CD4-positive, alpha-beta T cell (primary cell): ENCODE measurements around the gene MPP4. TPM values are rescaled to one million over a fixed set of nuclear protein-coding genes. Genes with fewer than 3 reads are reported as not detected.

Source experiments
- ATAC-seq: fragments of 200-7000 bp; cut with Tn5 transposase; one replicate; pipeline ENCODE4 v1.10.0; 2022; ENCODE audit warnings: mild to moderate bottlenecking; ENCODE audit not compliant: poor library complexity
- CTCF ChIA-PET: fragments of 350-600 bp; sonication (Branson Sonifier 250); formaldehyde crosslinking; loops from one replicate; lab custom pipeline; 2021; ENCODE audit warnings: antibody characterized with exemption, inconsistent platforms; lab: Charles Lee
- POLR2A ChIA-PET: fragments of 350-600 bp; sonication (Branson Sonifier 250); formaldehyde crosslinking; loops from one replicate; lab custom pipeline; 2021; ENCODE audit warnings: antibody characterized with exemption, inconsistent platforms; lab: Charles Lee
- DNase-seq, 14 experiments: peaks; one replicate each; pipeline ENCODE4 v3.0.0-alpha.2; 2013 to 2020; ENCODE audit warnings: mixed read lengths in 2 of 14
- H3K27ac ChIP-seq, 2 donors: one replicate each; pipeline versions ENCODE4 v1.5.1 to v1.7.0; 2013; ENCODE audit warnings: low read length in 2 of 2, low read depth in 1 of 2, mild to moderate bottlenecking in 1 of 2
- H3K27me3 ChIP-seq, 2 experiments: 1 replicate in 1 of 2; 2 replicates in 1 of 2; pipeline versions ENCODE4 v1.6.1 to v1.7.0; 2013; ENCODE audit warnings: low read length in 2 of 2, control low read depth in 1 of 2, mild to moderate bottlenecking in 1 of 2, moderate library complexity in 1 of 2; ENCODE audit not compliant: insufficient read depth in 2 of 2, control insufficient read depth in 1 of 2
- H3K36me3 ChIP-seq: one replicate; pipeline ENCODE4 v1.6.1; 2013; ENCODE audit warnings: low read length, control low read depth; ENCODE audit not compliant: insufficient read depth
- H3K4me1 ChIP-seq: one replicate; pipeline ENCODE4 v1.6.1; 2013; ENCODE audit warnings: low read length, control low read depth; ENCODE audit not compliant: insufficient read depth
- H3K4me3 ChIP-seq: one replicate; pipeline ENCODE4 v1.5.1; 2013; ENCODE audit warnings: mild to moderate bottlenecking, low read length, moderate library complexity
- H3K9me3 ChIP-seq, 2 experiments: 1 replicate in 1 of 2; 2 replicates in 1 of 2; pipeline versions ENCODE4 v1.6.1 to v1.7.0; 2013; ENCODE audit warnings: low read length in 2 of 2, mild to moderate bottlenecking in 2 of 2, control low read depth in 1 of 2, moderate library complexity in 1 of 2; ENCODE audit not compliant: control insufficient read depth in 1 of 2, insufficient read depth in 1 of 2
- H3K27ac Mint-ChIP-seq: one replicate; pipeline ENCODE4 v1.8.0; 2020; ENCODE audit warnings: mixed read lengths
- H3K27me3 Mint-ChIP-seq: one replicate; pipeline ENCODE4 v1.8.0; 2021; ENCODE audit warnings: mixed read lengths
- H3K36me3 Mint-ChIP-seq: one replicate; pipeline ENCODE4 v1.8.0; 2021; ENCODE audit warnings: low read depth, mixed read lengths
- H3K4me1 Mint-ChIP-seq: one replicate; pipeline ENCODE4 v1.8.0; 2021; ENCODE audit warnings: low read depth, mixed read lengths
- H3K4me3 Mint-ChIP-seq: one replicate; pipeline ENCODE4 v1.8.0; 2020; ENCODE audit warnings: mild to moderate bottlenecking, mixed read lengths
- H3K9me3 Mint-ChIP-seq: one replicate; pipeline ENCODE4 v1.8.0; 2020; ENCODE audit warnings: mixed read lengths
- intact Hi-C, 2 experiments: fragments of 100-400 bp; cut with DNase I in 1 of 2; cut with micrococcal nuclease in 1 of 2; formaldehyde crosslinking; loops; one replicate each; pipeline versions ENCODE4 v1.15.1 to v1.9.0; 2023 to 2025; cut with DNase I, micrococcal nuclease
- total RNA-seq, 174 experiments: library from RNA in 2 of 174; stranded (reverse) in 2 of 174; gene quantifications; one replicate each; pipeline ENCODE4 v1.2.3 and lab custom pipeline; 2021 to 2026
- TF ChIP-seq, protein P1 (sequence below): fragments of 200-600 bp; IDR thresholded peaks from one replicate; pipeline ENCODE4 v1.8.0; 2022; ENCODE audit warnings: antibody characterized with exemption, mild to moderate bottlenecking

The MPP4 gene
- total RNA-seq, 2 experiments from 2014 or later, result not detected

DNA sequence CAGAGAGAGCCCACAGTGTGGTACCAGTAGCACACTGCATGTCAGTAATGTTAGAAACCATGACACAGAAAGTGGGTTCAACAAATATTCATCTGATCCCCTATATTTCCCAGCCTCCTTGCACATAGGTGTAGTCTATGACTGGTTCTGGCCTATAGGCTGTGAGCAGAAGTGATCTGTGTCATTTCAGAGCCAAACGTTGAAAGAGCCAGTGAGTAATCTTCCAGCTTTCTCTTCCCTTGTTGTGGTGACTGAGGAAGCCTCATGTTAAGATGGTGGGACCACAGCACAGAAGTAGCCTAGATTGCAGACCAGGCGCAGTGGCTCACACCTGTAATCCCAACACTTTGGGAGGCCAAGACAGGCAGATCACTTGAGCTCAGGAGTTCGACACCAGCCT, 59.2 kb downstream of the MPP4 start:
- Mint-ChIP-seq H3K27me3 (no peaks in the 10 kb centered on the region), H3K36me3 (peaks cover 18% of the 10 kb centered on the region), H3K27ac (no peak overlapping the region), H3K4me3 (peak overlapping the region; percentile 22), H3K4me1 (peaks cover 10% of the 10 kb centered on the region), H3K9me3 (no peaks in the 10 kb centered on the region)
- ChIA-PET CTCF (no interaction called here), POLR2A (interaction anchor here (0.6 kb wide), 1 partner anchor 1318 kb away, joined by 3 read pairs; no protein-coding TSS in a partner anchor)
- Histone ChIP-seq H3K4me3 (no peak overlapping the region), H3K27ac (no peak overlapping the region), H3K36me3 (no peaks in the 10 kb centered on the region), H3K9me3 (no peaks in the 10 kb centered on the region), H3K27me3 (no peaks in the 10 kb centered on the region), H3K4me1 (peaks cover 9% of the 10 kb centered on the region)
- intact Hi-C loops, result loop anchor here in 1 of 2 experiments (10.0 kb wide), 1 partner anchor 834 kb away; no protein-coding TSS in a partner anchor
- ATAC-seq (no peak), DNase-seq (no peak)
- TF ChIP-seq, protein P1, sequence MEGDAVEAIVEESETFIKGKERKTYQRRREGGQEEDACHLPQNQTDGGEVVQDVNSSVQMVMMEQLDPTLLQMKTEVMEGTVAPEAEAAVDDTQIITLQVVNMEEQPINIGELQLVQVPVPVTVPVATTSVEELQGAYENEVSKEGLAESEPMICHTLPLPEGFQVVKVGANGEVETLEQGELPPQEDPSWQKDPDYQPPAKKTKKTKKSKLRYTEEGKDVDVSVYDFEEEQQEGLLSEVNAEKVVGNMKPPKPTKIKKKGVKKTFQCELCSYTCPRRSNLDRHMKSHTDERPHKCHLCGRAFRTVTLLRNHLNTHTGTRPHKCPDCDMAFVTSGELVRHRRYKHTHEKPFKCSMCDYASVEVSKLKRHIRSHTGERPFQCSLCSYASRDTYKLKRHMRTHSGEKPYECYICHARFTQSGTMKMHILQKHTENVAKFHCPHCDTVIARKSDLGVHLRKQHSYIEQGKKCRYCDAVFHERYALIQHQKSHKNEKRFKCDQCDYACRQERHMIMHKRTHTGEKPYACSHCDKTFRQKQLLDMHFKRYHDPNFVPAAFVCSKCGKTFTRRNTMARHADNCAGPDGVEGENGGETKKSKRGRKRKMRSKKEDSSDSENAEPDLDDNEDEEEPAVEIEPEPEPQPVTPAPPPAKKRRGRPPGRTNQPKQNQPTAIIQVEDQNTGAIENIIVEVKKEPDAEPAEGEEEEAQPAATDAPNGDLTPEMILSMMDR, result no peak

- peaks cover 24% of the 10 kb centered on the region for H3K36me3 Mint-ChIP-seq
- Histone ChIP-seq H3K4me1 (peaks cover 7% of the 10 kb centered on the region), H3K36me3 (no peaks in the 10 kb centered on the region), H3K27me3 (no peaks in the 10 kb centered on the region), H3K4me3 (no peak overlapping the region), H3K27ac (no peak overlapping the region), H3K9me3 (no peaks in the 10 kb centered on the region)
- ChIA-PET CTCF (interaction anchor here (0.6 kb wide), 1 partner anchor 74 kb away, joined by 3 read pairs; no protein-coding TSS in a partner anchor), POLR2A (no interaction called here)
- ATAC-seq, result no peak
- no peaks in the 10 kb centered on the region for H3K9me3 Mint-ChIP-seq
- peaks cover 10% of the 10 kb centered on the region for H3K4me1 Mint-ChIP-seq
- H3K27me3 Mint-ChIP-seq, result no peaks in the 10 kb centered on the region
- intact Hi-C loops, result loop anchor here in 1 of 2 experiments (10.0 kb wide), 1 partner anchor 834 kb away; no protein-coding TSS in a partner anchor
- TF ChIP-seq, protein P1, result no peak
- no peak overlapping the region for H3K4me3 Mint-ChIP-seq
- H3K27ac Mint-ChIP-seq, result no peak overlapping the region
- no peak for DNase-seq
Observed at GRCh38 chr2:201638326-201638725, 60.1 kb downstream of the MPP4 start.

DNA sequence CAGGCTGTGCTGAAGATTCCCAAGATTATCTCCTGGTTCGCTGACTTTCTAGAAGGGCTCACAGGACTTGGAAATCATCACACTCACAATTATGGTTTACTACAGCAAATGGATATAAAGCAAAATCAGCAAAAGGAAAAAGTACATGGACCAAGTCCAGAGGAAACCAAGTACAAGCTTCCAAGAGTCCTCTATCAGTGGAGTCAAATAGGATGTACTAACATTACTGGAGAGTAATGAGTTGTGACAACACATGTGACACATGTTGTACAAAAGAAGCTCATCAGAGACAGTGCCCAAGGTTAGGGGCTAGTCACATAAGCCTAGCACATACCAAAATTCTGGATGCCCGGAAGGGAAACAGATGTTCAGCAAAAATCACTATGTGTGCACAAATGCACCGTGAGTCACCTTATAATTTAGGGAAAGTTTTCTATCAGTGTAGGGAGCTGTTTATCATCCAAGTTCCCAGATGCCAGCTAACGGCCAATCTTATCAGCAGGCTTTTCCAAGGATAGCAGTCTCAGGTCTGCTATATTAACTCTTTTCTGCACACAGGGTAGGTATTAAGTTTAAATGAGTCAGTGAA, 64.7 kb downstream of the MPP4 start:
- no peaks in the 10 kb centered on the region for H3K27me3 Mint-ChIP-seq
- ChIA-PET CTCF (no interaction called here), POLR2A (no interaction called here)
- no peak overlapping the region for H3K27ac Mint-ChIP-seq
- Histone ChIP-seq H3K4me1 (no peaks in the 10 kb centered on the region), H3K27ac (no peak overlapping the region), H3K9me3 (no peaks in the 10 kb centered on the region), H3K36me3 (no peaks in the 10 kb centered on the region), H3K27me3 (no peaks in the 10 kb centered on the region), H3K4me3 (no peak overlapping the region)
- intact Hi-C loops, result loop anchor here in 1 of 2 experiments (10.0 kb wide), 1 partner anchor 829 kb away; no protein-coding TSS in a partner anchor
- peaks cover 27% of the 10 kb centered on the region for H3K36me3 Mint-ChIP-seq
- ATAC-seq (no peak), DNase-seq (no peak)
- no peaks in the 10 kb centered on the region for H3K4me1 Mint-ChIP-seq
- TF ChIP-seq, protein P1, result no peak
- H3K4me3 Mint-ChIP-seq, result no peak overlapping the region
- H3K9me3 Mint-ChIP-seq, result no peaks in the 10 kb centered on the region
